OCI-LY7 (cell line): ENCODE results near the gene ATP12A. TPM values are rescaled to one million over a fixed set of nuclear protein-coding genes. Genes with fewer than 3 reads are reported as not detected.

ENCODE experiments used
- BruUV-seq: library from RNA; stranded (reverse); fragments of 400-500 nt; replicated peaks from 2 replicates; lab custom pipeline; 2021; lab: Mats Ljungman, UMichigan
- CTCF ChIA-PET: fragments of 300-600 bp; sonication (Branson Sonifier 250); formaldehyde crosslinking; loops from one replicate; lab custom pipeline; 2022; ENCODE audit warnings: antibody characterized with exemption; ENCODE audit not compliant: unreplicated experiment; lab: Charles Lee
- POLR2A ChIA-PET: fragments of 300-600 bp; sonication (Branson Sonifier 250); formaldehyde crosslinking; loops from one replicate; lab custom pipeline; 2022; ENCODE audit warnings: antibody characterized with exemption; lab: Charles Lee
- DNase-seq: peaks from one replicate; pipeline ENCODE4 v3.0.0-alpha.2; 2015; ENCODE audit warnings: low spot score
- H2AFZ ChIP-seq: fragments of 200-600 bp; sonication (generic), shearing (Covaris generic); 2 replicates; pipeline ENCODE4 v1.6.1; 2014; ENCODE audit warnings: mild to moderate bottlenecking, antibody characterized with exemption, low read length, moderate library complexity
- H3K27ac ChIP-seq: fragments of 200-600 bp; sonication (generic); 2 replicates; pipeline ENCODE4 v1.5.1; 2014; ENCODE audit warnings: mixed run types, low read depth, mild to moderate bottlenecking, moderate library complexity, low read length, inconsistent platforms; ENCODE audit not compliant: poor library complexity, severe bottlenecking
- H3K36me3 ChIP-seq: fragments of 200-600 bp; sonication (generic); 2 replicates; pipeline ENCODE4 v1.6.1; 2014; ENCODE audit warnings: mild to moderate bottlenecking, antibody characterized with exemption, low read length, moderate library complexity, mixed read lengths; ENCODE audit not compliant: insufficient read depth
- H3K4me1 ChIP-seq: fragments of 200-600 bp; sonication (generic); 2 replicates; pipeline ENCODE4 v1.5.1; 2014; ENCODE audit warnings: mild to moderate bottlenecking, low read length; ENCODE audit not compliant: insufficient read depth, poor library complexity, severe bottlenecking
- H3K4me2 ChIP-seq: fragments of 200-600 bp; sonication (generic); 2 replicates; pipeline ENCODE4 v1.6.1; 2014; ENCODE audit warnings: mild to moderate bottlenecking, low read length
- H3K4me3 ChIP-seq: fragments of 200-600 bp; sonication (generic); 2 replicates; pipeline ENCODE4 v1.5.1; 2014; ENCODE audit warnings: mild to moderate bottlenecking, low read depth, low read length; ENCODE audit not compliant: poor library complexity, severe bottlenecking
- H3K79me2 ChIP-seq: fragments of 200-600 bp; sonication (generic); 2 replicates; pipeline ENCODE4 v1.6.1; 2016; ENCODE audit warnings: low read depth, mild to moderate bottlenecking, low read length, moderate library complexity, mixed read lengths; ENCODE audit not compliant: insufficient read depth
- H3K9me2 ChIP-seq: fragments of 200-600 bp; sonication (generic); 2 replicates; pipeline ENCODE4 v1.6.1; 2016; ENCODE audit warnings: mild to moderate bottlenecking, low read length, mixed read lengths; ENCODE audit not compliant: insufficient read depth
- H3K9me3 ChIP-seq: fragments of 200-600 bp; sonication (generic); 2 replicates; pipeline ENCODE4 v1.6.1; 2014; ENCODE audit warnings: mild to moderate bottlenecking, mixed run types, low read length, mixed read lengths
- H4K20me1 ChIP-seq: fragments of 200-600 bp; sonication (generic); 2 replicates; pipeline ENCODE4 v1.6.1; 2014; ENCODE audit warnings: mild to moderate bottlenecking, antibody characterized with exemption, low read length, moderate library complexity, mixed read lengths; ENCODE audit not compliant: insufficient read depth
- CTCF ChIP-seq: fragments of 200-600 bp; sonication (generic); conservative IDR thresholded peaks from 2 replicates; pipeline ENCODE4 v1.5.1; 2014; ENCODE audit warnings: mild to moderate bottlenecking, antibody characterized with exemption, low read length, moderate library complexity, mixed read lengths
- EZH2phosphoT487 ChIP-seq: fragments of 200-600 bp; sonication (generic); IDR thresholded peaks from 2 replicates; pipeline ENCODE4 v1.6.1; 2018; ENCODE audit warnings: low read depth, borderline replicate concordance, mild to moderate bottlenecking, mixed run types, antibody characterized with exemption, low read length, moderate library complexity, mixed read lengths
- intact Hi-C: fragments of 100-400 bp; cut with micrococcal nuclease; formaldehyde crosslinking; loops from one replicate; pipeline ENCODE4 v1.10.0; 2022; ENCODE audit not compliant: unreplicated experiment
- total RNA-seq, 2 experiments: library from RNA; depleted of rRNA in 1 of 2; stranded (reverse); fragments of >200 nt in 1 of 2; shearing (Covaris generic) in 1 of 2; gene quantifications; 2 replicates each; pipeline ENCODE4 v1.2.3, GENCODE V29; 2014 to 2022

Gene ATP12A
- total RNA-seq, 2 experiments from 2014 or later, result not detected

- DNase-seq, result no peak
- Histone ChIP-seq H3K79me2 (no peaks in the 10 kb centered on the region), H3K4me3 (no peak overlapping the region), H2AFZ (peak overlapping the region; percentile 96; the same call in 1 of the 2 replicates), H3K9me3 (no peaks in the 10 kb centered on the region), H3K36me3 (no peaks in the 10 kb centered on the region), H3K9me2 (no peaks in the 10 kb centered on the region), H3K27ac (no peak overlapping the region), H3K4me1 (peaks cover 24% of the 10 kb centered on the region), H3K4me2 (0 out of 2 replicates have a peak overlapping the region, but pooled peaks have one; percentile 68), H4K20me1 (no peaks in the 10 kb centered on the region)
- no TSS peak for BruUV-seq
- CTCF ChIA-PET, result no interaction called here
- POLR2A ChIA-PET, result no interaction called here
- intact Hi-C loops, result loop anchor here (10.0 kb wide), 1 partner anchor 299 kb away; no protein-coding TSS in a partner anchor
- TF ChIP-seq CTCF, result no peak
- TF ChIP-seq EZH2phosphoT487, result no peak
Measured at GRCh38 chr13:24685314-24685713, 5.1 kb downstream of the ATP12A start.

- H3K79me2 ChIP-seq, result no peaks in the 10 kb centered on the region
- TF ChIP-seq EZH2phosphoT487, result no peak
- no peak for TF ChIP-seq CTCF
- H4K20me1 ChIP-seq, result no peaks in the 10 kb centered on the region
- H3K27ac ChIP-seq, result no peak overlapping the region
- BruUV-seq, result no TSS peak
- DNase-seq, result no peak
- intact Hi-C loops, result loop anchor here (10.0 kb wide), 1 partner anchor 297 kb away; no protein-coding TSS in a partner anchor
- H3K4me1 ChIP-seq, result peaks cover 18% of the 10 kb centered on the region
- no peaks in the 10 kb centered on the region for H3K36me3 ChIP-seq
- ChIA-PET CTCF (no interaction called here), POLR2A (no interaction called here)
- H3K9me3 ChIP-seq, result no peaks in the 10 kb centered on the region
- no peak overlapping the region for H3K4me2 ChIP-seq
- H3K4me3 ChIP-seq, result no peak overlapping the region
- H2AFZ ChIP-seq, result no peak overlapping the region
- no peaks in the 10 kb centered on the region for H3K9me2 ChIP-seq
Measured at GRCh38 chr13:24687611-24688010, 7.4 kb downstream of the ATP12A start.

- ChIA-PET POLR2A (no interaction called here), CTCF (no interaction called here)
- intact Hi-C loops, result loop anchor here (10.0 kb wide), 1 partner anchor 297 kb away; no protein-coding TSS in a partner anchor
- H3K27ac ChIP-seq, result no peak overlapping the region
- peaks cover 18% of the 10 kb centered on the region for H3K4me1 ChIP-seq
- no peaks in the 10 kb centered on the region for H3K79me2 ChIP-seq
- H3K9me2 ChIP-seq, result no peaks in the 10 kb centered on the region
- H3K4me2 ChIP-seq, result no peak overlapping the region
- TF ChIP-seq CTCF, result no peak
- no peak for TF ChIP-seq EZH2phosphoT487
- no peaks in the 10 kb centered on the region for H3K36me3 ChIP-seq
- no TSS peak for BruUV-seq
- H4K20me1 ChIP-seq, result no peaks in the 10 kb centered on the region
- H2AFZ ChIP-seq, result no peak overlapping the region
- no peaks in the 10 kb centered on the region for H3K9me3 ChIP-seq
- no peak overlapping the region for H3K4me3 ChIP-seq
- DNase-seq, result no peak
Measured at GRCh38 chr13:24688111-24688510, 7.9 kb downstream of the ATP12A start.
